Hepatocyte (in vitro differentiated cells): ENCODE measurements around the gene ECE1.

Experiments used
- EZH2 ChIP-seq: fragments of 200-600 bp; sonication (generic); IDR thresholded peaks from 2 replicates; pipeline ENCODE4 v1.6.1; 2016; ENCODE audit warnings: antibody characterized with exemption, mild to moderate bottlenecking, borderline replicate concordance
- EZH2phosphoT487 ChIP-seq: fragments of 200-600 bp; sonication (generic); IDR thresholded peaks from one replicate; pipeline ENCODE4 v1.6.1; 2018; ENCODE audit warnings: antibody characterized with exemption, mild to moderate bottlenecking, low read depth, moderate library complexity; ENCODE audit not compliant: unreplicated experiment, severe bottlenecking
- TF ChIP-seq, protein P1 (sequence below): fragments of 200-600 bp; sonication (generic); IDR thresholded peaks from 2 replicates; pipeline ENCODE4 v1.5.1; 2016; ENCODE audit warnings: antibody characterized with exemption, mild to moderate bottlenecking; ENCODE audit not compliant: poor library complexity

DNA sequence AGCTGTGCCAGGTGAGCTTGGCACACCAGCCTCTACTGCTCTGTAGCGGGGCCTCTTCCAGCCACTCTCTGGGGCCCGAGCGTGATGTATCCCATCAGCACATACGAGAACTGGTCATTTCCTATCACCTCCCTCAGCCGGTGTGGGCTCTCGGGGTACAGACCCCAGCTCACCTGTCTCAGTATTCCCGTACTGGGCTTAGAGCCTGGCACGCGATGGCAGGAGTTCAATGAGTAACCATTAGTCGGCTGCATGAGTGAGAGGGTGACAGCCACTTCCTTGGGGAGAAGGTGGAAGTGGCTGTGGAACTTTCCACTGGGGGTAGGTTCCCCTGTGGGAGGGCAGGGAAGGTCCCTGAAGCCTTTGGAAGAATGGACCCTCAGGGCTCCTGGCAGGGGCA is 46.1 kb downstream of the ECE1 start:
- TF ChIP-seq, protein P1, sequence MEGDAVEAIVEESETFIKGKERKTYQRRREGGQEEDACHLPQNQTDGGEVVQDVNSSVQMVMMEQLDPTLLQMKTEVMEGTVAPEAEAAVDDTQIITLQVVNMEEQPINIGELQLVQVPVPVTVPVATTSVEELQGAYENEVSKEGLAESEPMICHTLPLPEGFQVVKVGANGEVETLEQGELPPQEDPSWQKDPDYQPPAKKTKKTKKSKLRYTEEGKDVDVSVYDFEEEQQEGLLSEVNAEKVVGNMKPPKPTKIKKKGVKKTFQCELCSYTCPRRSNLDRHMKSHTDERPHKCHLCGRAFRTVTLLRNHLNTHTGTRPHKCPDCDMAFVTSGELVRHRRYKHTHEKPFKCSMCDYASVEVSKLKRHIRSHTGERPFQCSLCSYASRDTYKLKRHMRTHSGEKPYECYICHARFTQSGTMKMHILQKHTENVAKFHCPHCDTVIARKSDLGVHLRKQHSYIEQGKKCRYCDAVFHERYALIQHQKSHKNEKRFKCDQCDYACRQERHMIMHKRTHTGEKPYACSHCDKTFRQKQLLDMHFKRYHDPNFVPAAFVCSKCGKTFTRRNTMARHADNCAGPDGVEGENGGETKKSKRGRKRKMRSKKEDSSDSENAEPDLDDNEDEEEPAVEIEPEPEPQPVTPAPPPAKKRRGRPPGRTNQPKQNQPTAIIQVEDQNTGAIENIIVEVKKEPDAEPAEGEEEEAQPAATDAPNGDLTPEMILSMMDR, result no peak
- TF ChIP-seq EZH2 (no peak), EZH2phosphoT487 (no peak)
